Gastrocnemius medialis (tissue), 4 donors: ENCODE results near the gene VWA5B1.

Source experiments
- CTCF ChIP-seq, 5 experiments: fragments of 450-650 bp in 3 of 5; fragments of 200-600 bp in 2 of 5; sonication (generic) in 2 of 5; IDR thresholded peaks in 4 of 5; conservative IDR thresholded peaks in 1 of 5; 1 replicate in 4 of 5; 2 replicates in 1 of 5; pipeline ENCODE4 v1.5.1; 2016 to 2019; ENCODE audit warnings: antibody characterized with exemption in 5 of 5, mild to moderate bottlenecking in 3 of 5, moderate library complexity in 3 of 5
- POLR2A ChIP-seq, 2 donors: fragments of 450-650 bp; IDR thresholded peaks; one replicate each; pipeline ENCODE4 v1.6.1; 2017; ENCODE audit warnings: antibody characterized with exemption in 2 of 2, mild to moderate bottlenecking in 2 of 2, moderate library complexity in 2 of 2

- TF ChIP-seq CTCF (IDR thresholded peaks at IDR 0.05 in 4 of 5, conservative IDR thresholded peaks at IDR 0.05 in 1 of 5): no peak
- TF ChIP-seq POLR2A (IDR thresholded peaks at IDR 0.05): no peak
Observed at GRCh38 chr1:20328201-20328600, 37.5 kb downstream of the VWA5B1 start.
